Right lobe of liver (tissue), 6 donors: Measurements from ENCODE around the gene CPXM2. TPM values are rescaled to one million over a fixed set of nuclear protein-coding genes. Genes with fewer than 3 reads are reported as not detected.

ENCODE experiments used
- ATAC-seq, 4 donors: fragments of 200-7000 bp; cut with Tn5 transposase; one replicate each; pipeline ENCODE4 v1.9.1; 2020; ENCODE audit warnings: mild to moderate bottlenecking in 4 of 4, moderate library complexity in 4 of 4
- DNase-seq, 3 donors: peaks; one replicate each; pipeline ENCODE4 v3.0.0-alpha.2; 2020
- H3K27ac ChIP-seq, 3 donors: fragments of 200-600 bp; one replicate each; pipeline ENCODE4 v1.8.0; 2022
- H3K27me3 ChIP-seq, 2 donors: fragments of 200-600 bp; one replicate each; pipeline ENCODE4 v1.8.0; 2022
- H3K36me3 ChIP-seq, 4 donors: fragments of 200-600 bp; sonication (generic) in 1 of 4; one replicate each; pipeline versions ENCODE4 v1.5.1 to v1.8.0; 2017 to 2022; ENCODE audit warnings: control low read depth in 1 of 4
- H3K4me1 ChIP-seq, 4 donors: fragments of 200-600 bp; sonication (generic) in 1 of 4; one replicate each; pipeline versions ENCODE4 v1.5.1 to v1.8.0; 2017 to 2022; ENCODE audit warnings: control low read depth in 1 of 4
- H3K4me3 ChIP-seq, 3 donors: fragments of 200-600 bp; one replicate each; pipeline ENCODE4 v1.8.0; 2022
- H3K9me3 ChIP-seq, 4 donors: fragments of 200-600 bp; sonication (generic) in 1 of 4; one replicate each; pipeline versions ENCODE4 v1.5.1 to v1.8.0; 2017 to 2022; ENCODE audit warnings: control low read depth in 1 of 4
- POLR2A ChIP-seq: fragments of 450-650 bp; IDR thresholded peaks from one replicate; pipeline ENCODE4 v1.6.1; 2017; ENCODE audit warnings: antibody characterized with exemption, mild to moderate bottlenecking
- WGBS: methylation state at CpG from one replicate; pipeline ENCODE4 v1.1.6; 2018; ENCODE audit warnings: low coverage, low lambda C conversion rate; ENCODE audit not compliant: insufficient coverage; ENCODE audit errors: missing lambda C conversion rate; 5-methylcytosine and 5-hydroxymethylcytosine counted together
- intact Hi-C, 2 donors: fragments of 100-400 bp; cut with DNase I; formaldehyde crosslinking; loops; one replicate each; pipeline versions ENCODE4 v1.11.2 to v1.14.1; 2022
- total RNA-seq, 6 experiments: library from RNA; depleted of rRNA in 2 of 6; stranded (reverse); fragments of >200 nt in 2 of 6; fragmentation: NEBNext Ultra II Directional in 3 of 6; extraction: Animal tissue kit (Norgen Biotek cat#: 25700) in 3 of 6; gene quantifications; one replicate each; pipeline versions ENCODE4 v1.1.0 to v1.2.4, GENCODE V29; 2016 to 2023
- TF ChIP-seq, protein P1 (sequence below), 4 donors: fragments of 200-600 bp in 3 of 4; fragments of 450-650 bp in 1 of 4; IDR thresholded peaks; one replicate each; pipeline versions ENCODE4 v1.5.1 to v1.8.0; 2016 to 2022; ENCODE audit warnings: antibody characterized with exemption in 4 of 4, mild to moderate bottlenecking in 2 of 4
- donor health status: DM: no; HTN: yes; CAD: no.
- donor health status: DM: no; HTN: no; CAD: no.
- donor health status: DM: no; HTN: no; CAD: no.
- donor health status: DM: no; HTN: yes; CAD: no.
- donor health status: DM: no; HTN: yes; CAD: no.

CPXM2 gene
- total RNA-seq, 6 experiments from 2014 or later = 0.29 to 2.6 (median 0.69) TPM

GRCh38 chr10:123808286-123808685 is 83.3 kb downstream of the CPXM2 start:
- DNase-seq = no peak
- no peaks in the 10 kb centered on the region for H3K4me1 ChIP-seq
- TF ChIP-seq POLR2A = no peak
- TF ChIP-seq, protein P1, sequence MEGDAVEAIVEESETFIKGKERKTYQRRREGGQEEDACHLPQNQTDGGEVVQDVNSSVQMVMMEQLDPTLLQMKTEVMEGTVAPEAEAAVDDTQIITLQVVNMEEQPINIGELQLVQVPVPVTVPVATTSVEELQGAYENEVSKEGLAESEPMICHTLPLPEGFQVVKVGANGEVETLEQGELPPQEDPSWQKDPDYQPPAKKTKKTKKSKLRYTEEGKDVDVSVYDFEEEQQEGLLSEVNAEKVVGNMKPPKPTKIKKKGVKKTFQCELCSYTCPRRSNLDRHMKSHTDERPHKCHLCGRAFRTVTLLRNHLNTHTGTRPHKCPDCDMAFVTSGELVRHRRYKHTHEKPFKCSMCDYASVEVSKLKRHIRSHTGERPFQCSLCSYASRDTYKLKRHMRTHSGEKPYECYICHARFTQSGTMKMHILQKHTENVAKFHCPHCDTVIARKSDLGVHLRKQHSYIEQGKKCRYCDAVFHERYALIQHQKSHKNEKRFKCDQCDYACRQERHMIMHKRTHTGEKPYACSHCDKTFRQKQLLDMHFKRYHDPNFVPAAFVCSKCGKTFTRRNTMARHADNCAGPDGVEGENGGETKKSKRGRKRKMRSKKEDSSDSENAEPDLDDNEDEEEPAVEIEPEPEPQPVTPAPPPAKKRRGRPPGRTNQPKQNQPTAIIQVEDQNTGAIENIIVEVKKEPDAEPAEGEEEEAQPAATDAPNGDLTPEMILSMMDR (IDR thresholded peaks at IDR 0.05) = no peak
- no peak overlapping the region for H3K27ac ChIP-seq
- H3K36me3 ChIP-seq = no peaks in the 10 kb centered on the region
- intact Hi-C loops = no loop called here
- H3K4me3 ChIP-seq = no peak overlapping the region
- WGBS = 41% methylated on average over 2 of the region's 2 CpGs
- no peaks in the 10 kb centered on the region for H3K27me3 ChIP-seq
- no peak for ATAC-seq
- no peaks in the 10 kb centered on the region for H3K9me3 ChIP-seq

GRCh38 chr10:123807444-123808035 is 84.1 kb downstream of the CPXM2 start:
- TF ChIP-seq POLR2A = no peak
- TF ChIP-seq, protein P1 (IDR thresholded peaks at IDR 0.05) = no peak
- Histone ChIP-seq H3K4me3 (no peak overlapping the region), H3K4me1 (no peaks in the 10 kb centered on the region), H3K9me3 (no peaks in the 10 kb centered on the region), H3K36me3 (no peaks in the 10 kb centered on the region), H3K27ac (no peak overlapping the region), H3K27me3 (no peaks in the 10 kb centered on the region)
- 18% methylated on average over 5 of the region's 5 CpGs for WGBS
- DNase-seq (no peak), ATAC-seq (no peak)
- intact Hi-C loops = no loop called here

- Histone ChIP-seq H3K27ac (no peak overlapping the region), H3K4me1 (no peaks in the 10 kb centered on the region), H3K9me3 (no peaks in the 10 kb centered on the region), H3K27me3 (no peaks in the 10 kb centered on the region), H3K4me3 (no peak overlapping the region), H3K36me3 (no peaks in the 10 kb centered on the region)
- ATAC-seq (no peak), DNase-seq (no peak)
- no peak for TF ChIP-seq POLR2A
- TF ChIP-seq, protein P1 (IDR thresholded peaks at IDR 0.05) = no peak
- 36% methylated on average over 3 of the region's 3 CpGs for WGBS
- intact Hi-C loops = no loop called here
These were observed 86.9 kb downstream of the CPXM2 start for GRCh38 chr10:123804716-123805115.

DNA sequence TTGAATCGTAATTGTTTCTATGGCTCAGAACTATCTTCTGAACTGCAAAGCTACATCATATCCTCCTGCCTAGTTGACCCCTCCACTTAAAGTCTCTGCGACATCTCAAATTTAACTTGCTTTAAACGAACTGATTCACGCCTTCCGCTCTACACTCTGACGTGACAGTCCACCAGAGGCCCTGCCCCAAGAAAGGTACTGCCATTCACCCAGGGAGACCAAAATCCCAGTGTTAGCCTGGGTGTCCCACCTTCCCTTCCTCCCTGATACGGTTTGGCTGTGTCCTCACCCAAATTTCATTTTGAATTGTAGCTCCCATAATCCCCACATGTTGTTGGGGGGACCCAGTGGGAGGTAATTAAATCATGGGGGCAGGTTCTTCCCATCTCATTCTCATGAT is 90.8 kb downstream of the CPXM2 start:
- no peak for DNase-seq
- Histone ChIP-seq H3K4me1 (no peaks in the 10 kb centered on the region), H3K4me3 (no peak overlapping the region), H3K9me3 (no peaks in the 10 kb centered on the region), H3K27me3 (no peaks in the 10 kb centered on the region), H3K36me3 (no peaks in the 10 kb centered on the region), H3K27ac (no peak overlapping the region)
- TF ChIP-seq, protein P1 (IDR thresholded peaks at IDR 0.05) = no peak
- no peak for TF ChIP-seq POLR2A
- no peak for ATAC-seq
- intact Hi-C loops = no loop called here
- WGBS = 50% methylated on average over 6 of the region's 7 CpGs

DNA sequence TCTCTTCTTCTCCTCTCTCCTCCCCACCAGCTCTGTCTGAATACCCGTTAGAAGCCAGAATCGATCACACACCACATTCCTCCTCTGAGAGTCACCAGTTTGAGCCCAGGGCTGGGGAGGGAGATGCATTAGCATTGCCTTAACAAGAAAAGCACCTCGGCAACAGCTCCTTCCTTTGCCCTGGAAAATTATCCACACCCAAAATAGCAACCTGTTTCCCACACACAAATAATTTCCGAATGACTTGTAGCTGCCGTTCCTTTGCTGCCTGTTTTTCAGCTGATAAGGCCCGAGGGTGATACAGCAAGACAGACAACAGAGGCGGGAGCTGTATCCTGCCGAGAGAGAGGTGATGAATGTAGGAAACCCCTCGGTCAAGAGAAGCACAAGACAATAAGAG is 91.3 kb downstream of the CPXM2 start:
- DNase-seq = no peak
- WGBS = 3% methylated on average over 9 of the region's 9 CpGs
- Histone ChIP-seq H3K27me3 (no peaks in the 10 kb centered on the region), H3K27ac (no peak overlapping the region), H3K4me1 (no peaks in the 10 kb centered on the region), H3K36me3 (no peaks in the 10 kb centered on the region), H3K4me3 (no peak overlapping the region), H3K9me3 (no peaks in the 10 kb centered on the region)
- ATAC-seq = no peak
- intact Hi-C loops = no loop called here
- TF ChIP-seq, protein P1 (IDR thresholded peaks at IDR 0.05) = no peak
- TF ChIP-seq POLR2A = no peak
